ENCODE data around the gene INSIG2. TPM values are rescaled to one million over a fixed set of nuclear protein-coding genes. Genes with fewer than 3 reads are reported as not detected.

The INSIG2 gene
- polyA plus RNA-seq, 1 experiment: 7.5 TPM

DNA sequence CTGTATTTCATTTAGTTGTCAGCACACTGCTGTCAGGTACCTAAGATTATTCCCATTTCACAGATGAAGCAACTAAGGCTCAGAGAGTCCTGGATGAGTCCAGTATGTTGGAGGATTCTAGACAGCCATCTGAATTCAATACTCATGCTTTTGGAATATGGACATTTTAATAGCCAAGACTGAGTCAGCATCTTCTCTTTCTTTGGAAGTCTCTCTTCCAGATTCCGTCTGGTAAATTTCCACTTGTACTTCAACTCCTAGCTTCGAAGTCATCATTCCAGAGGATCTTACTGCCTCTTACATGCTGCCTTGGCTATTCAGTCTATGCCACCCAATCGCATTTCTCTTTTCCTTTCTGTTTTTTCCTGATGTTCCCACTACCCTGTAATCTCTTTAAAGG, 40.6 kb downstream of the INSIG2 start:
- H3K27me3 ChIP-seq (ENCODE audit: control insufficient read depth, insufficient read depth, low read length): no peaks in the 10 kb centered on the region
- no peaks in the 10 kb centered on the region for H3K36me3 ChIP-seq (ENCODE audit: control insufficient read depth, insufficient read depth, low read length)
- CTCF ChIA-PET: no interaction called here
- POLR2A ChIA-PET: no interaction called here
- DNase-seq (ENCODE audit: low read depth): no peak
- H3K4me3 ChIP-seq (ENCODE audit: low read depth, low read length): no peak overlapping the region
- no peak for TF ChIP-seq CTCF (IDR thresholded peaks at IDR 0.05; ENCODE audit: insufficient read depth, low read depth, low read length)

DNA sequence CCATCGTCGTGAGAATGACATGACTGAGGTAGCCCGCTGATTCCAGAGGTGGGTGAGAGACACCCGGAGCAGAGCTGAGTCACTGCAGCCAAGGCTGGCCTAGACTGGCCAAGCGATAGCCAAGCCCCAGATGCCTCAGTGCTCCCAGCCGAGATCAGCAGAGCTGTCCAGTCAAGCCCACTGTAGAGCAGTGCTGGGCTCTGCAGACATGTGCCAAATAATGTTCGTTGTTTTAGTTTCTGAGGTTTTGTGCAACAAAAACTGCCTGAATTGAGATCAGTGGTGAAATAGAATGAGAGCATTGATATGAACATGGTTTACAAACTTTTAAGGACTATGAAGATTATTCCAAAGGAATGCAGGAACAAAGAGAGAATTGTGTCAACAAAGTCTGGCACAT, 42.1 kb downstream of the INSIG2 start:
- no peak for TF ChIP-seq CTCF (IDR thresholded peaks at IDR 0.05; ENCODE audit: insufficient read depth, low read depth, low read length)
- ChIA-PET CTCF (interaction anchor here (0.9 kb wide), 1 partner anchor 24 kb away, joined by 3 read pairs; no protein-coding TSS in a partner anchor), POLR2A (no interaction called here)
- Histone ChIP-seq H3K4me3 (ENCODE audit: low read depth, low read length) (no peak overlapping the region), H3K27me3 (ENCODE audit: control insufficient read depth, insufficient read depth, low read length) (no peaks in the 10 kb centered on the region), H3K36me3 (ENCODE audit: control insufficient read depth, insufficient read depth, low read length) (no peaks in the 10 kb centered on the region)
- no peak for DNase-seq (ENCODE audit: low read depth)

DNA sequence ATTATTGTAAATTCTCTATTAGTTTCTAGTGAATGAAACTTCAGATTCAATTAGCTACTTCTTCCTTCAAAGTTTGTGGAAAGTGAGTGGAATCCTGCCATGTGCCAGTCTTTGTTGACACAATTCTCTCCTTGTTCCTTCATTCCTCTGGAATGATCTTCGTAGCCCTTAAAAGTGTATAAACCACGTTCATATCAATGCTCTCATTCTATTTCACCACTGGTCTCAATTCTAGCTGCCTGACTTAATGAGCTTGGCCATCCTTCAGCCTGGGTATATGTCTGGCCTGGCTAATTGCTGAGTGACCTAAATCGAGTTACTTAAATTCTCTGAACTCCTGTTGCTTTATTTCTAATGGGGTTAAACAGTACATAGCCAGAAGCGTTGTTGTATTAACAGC, 43.5 kb downstream of the INSIG2 start:
- POLR2A ChIA-PET: no interaction called here
- H3K4me3 ChIP-seq (ENCODE audit: low read depth, low read length): no peak overlapping the region
- TF ChIP-seq CTCF (IDR thresholded peaks at IDR 0.05; ENCODE audit: insufficient read depth, low read depth, low read length): no peak
- CTCF ChIA-PET: no interaction called here
- H3K36me3 ChIP-seq (ENCODE audit: control insufficient read depth, insufficient read depth, low read length): no peaks in the 10 kb centered on the region
- no peak for DNase-seq (ENCODE audit: low read depth)
- H3K27me3 ChIP-seq (ENCODE audit: control insufficient read depth, insufficient read depth, low read length): no peaks in the 10 kb centered on the region

GRCh38 chr2:118133916-118134315, 45.6 kb downstream of the INSIG2 start:
- no peaks in the 10 kb centered on the region for H3K27me3 ChIP-seq (ENCODE audit: control insufficient read depth, insufficient read depth, low read length)
- H3K36me3 ChIP-seq (ENCODE audit: control insufficient read depth, insufficient read depth, low read length): no peaks in the 10 kb centered on the region
- ChIA-PET CTCF (no interaction called here), POLR2A (no interaction called here)
- no peak for TF ChIP-seq CTCF (IDR thresholded peaks at IDR 0.05; ENCODE audit: insufficient read depth, low read depth, low read length)
- no peak overlapping the region for H3K4me3 ChIP-seq (ENCODE audit: low read depth, low read length)
- DNase-seq (ENCODE audit: low read depth): no peak

GRCh38 chr2:118134650-118135049, 46.4 kb downstream of the INSIG2 start:
- no peak for DNase-seq (ENCODE audit: low read depth)
- no peaks in the 10 kb centered on the region for H3K27me3 ChIP-seq (ENCODE audit: control insufficient read depth, insufficient read depth, low read length)
- no peak overlapping the region for H3K4me3 ChIP-seq (ENCODE audit: low read depth, low read length)
- ChIA-PET POLR2A (no interaction called here), CTCF (no interaction called here)
- H3K36me3 ChIP-seq (ENCODE audit: control insufficient read depth, insufficient read depth, low read length): no peaks in the 10 kb centered on the region
- TF ChIP-seq CTCF (IDR thresholded peaks at IDR 0.05; ENCODE audit: insufficient read depth, low read depth, low read length): no peak

All from BJ (cell line).